Endometrial microvascular endothelial cells (primary cell): ENCODE results near the gene AMOTL1. TPM values are rescaled to one million over a fixed set of nuclear protein-coding genes. Genes with fewer than 3 reads are reported as not detected.

Experiments used
- in situ Hi-C: cut with HindIII; loops from 2 replicates; pipeline ENCODE4 v1.10.0; 2017; ENCODE audit warnings: low sequenced_read_pairs, low pct_unique_long_range_greater_than_20kb; ENCODE audit errors: inconsistent ontology term
- total RNA-seq: library from RNA; depleted of rRNA; stranded (reverse); fragments of >200 nt; gene quantifications from one replicate; pipeline ENCODE4 v1.2.3, GENCODE V29; 2015; ENCODE audit errors: inconsistent ontology term

Gene AMOTL1
- total RNA-seq, 1 donor from 2014 or later: 21.9 TPM

DNA sequence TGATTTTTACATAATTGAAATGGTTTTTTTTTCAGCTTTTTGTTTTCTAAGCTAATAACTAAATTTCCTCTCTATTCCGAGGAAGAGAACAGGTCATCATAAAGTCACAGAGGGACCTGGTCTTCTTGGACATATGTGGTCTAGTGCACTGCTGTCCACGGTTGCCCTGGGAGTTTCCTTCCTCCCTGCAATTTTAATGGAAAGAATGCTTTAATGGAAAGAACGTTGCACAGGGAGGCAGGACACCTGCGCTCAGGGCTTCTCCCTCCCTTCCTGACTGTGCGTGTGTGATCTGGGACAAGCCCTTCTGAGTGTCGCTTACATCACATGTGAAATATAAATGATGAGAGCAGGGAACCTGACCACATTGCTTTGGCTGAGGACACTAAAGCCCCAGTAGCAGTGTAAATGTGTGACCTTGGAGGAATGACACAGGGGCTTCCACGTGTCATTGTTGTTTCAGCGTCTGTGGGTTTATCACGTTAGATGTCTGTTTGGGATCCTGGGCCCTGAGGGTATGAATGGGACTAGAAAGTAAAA lies 93.2 kb downstream of the AMOTL1 start:
- in situ Hi-C loops: no loop called here

DNA sequence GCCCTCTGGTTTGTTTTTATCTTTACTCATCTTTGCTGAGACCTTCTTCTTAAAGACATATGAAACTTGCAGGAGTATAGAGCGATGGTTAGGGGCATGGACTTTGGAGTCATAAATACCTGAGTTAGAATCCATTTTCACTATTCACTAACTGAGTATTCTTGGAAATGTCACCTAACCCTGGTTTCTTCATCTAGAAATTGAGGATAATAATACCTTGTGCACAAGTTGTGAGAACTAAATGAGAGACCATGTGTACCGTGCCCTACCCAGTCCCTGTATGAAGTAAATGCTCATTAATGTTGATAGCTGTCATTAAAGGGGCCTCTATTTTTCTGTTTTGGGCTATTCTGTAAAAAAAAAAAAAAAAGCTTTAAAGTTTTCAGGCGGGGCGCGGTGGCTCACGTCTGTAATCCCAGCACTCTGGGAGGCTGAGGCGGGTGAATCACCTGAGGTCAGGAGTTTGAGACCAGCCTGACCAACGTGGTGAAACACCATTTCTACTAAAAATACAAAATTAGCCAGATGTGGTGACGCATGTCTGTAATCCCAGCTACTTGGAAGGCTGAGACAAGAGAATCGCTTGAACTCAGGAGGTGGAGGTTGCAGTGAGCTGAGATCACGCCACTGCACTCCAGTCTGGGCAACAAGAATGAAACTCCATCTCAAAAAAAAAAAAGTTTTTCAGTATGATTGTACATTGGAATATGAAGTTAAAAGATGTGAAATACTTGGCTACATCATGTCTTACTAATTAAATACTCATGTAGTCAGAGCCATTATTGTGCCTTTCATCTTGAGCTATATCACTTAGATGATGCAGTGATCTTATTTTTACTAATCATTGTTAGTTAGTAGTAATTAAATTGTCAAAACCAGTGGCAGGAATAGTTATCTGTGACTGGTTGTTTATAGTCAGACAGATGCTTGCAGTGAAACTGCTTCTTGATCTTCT lies 95.0 kb downstream of the AMOTL1 start:
- in situ Hi-C loops: no loop called here

DNA sequence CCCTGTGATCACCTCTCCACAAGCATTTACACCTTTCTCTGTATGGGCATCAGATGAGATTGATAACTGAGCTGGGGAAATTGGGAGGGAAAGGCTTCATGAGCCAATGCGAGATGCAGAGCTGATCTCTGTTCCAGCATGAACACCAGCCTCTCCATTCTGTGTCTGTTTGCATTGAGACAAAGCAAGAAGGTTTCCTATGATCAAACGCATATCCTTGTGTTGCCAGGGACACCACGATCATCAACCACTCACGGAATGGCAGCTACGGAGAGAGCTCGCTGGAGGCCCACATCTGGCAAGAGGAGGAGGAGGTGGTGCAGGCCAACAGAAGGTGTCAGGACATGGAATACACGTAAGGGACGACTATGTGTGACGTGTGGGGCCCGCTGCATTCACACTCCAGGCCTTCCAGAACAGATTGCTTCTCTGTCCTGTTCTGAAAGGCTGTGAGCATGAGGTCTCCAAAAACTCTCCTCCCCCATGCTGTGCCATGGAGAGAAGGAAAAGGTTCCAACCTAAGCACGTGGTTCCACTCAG lies 96.4 kb downstream of the AMOTL1 start:
- in situ Hi-C loops: no loop called here

DNA sequence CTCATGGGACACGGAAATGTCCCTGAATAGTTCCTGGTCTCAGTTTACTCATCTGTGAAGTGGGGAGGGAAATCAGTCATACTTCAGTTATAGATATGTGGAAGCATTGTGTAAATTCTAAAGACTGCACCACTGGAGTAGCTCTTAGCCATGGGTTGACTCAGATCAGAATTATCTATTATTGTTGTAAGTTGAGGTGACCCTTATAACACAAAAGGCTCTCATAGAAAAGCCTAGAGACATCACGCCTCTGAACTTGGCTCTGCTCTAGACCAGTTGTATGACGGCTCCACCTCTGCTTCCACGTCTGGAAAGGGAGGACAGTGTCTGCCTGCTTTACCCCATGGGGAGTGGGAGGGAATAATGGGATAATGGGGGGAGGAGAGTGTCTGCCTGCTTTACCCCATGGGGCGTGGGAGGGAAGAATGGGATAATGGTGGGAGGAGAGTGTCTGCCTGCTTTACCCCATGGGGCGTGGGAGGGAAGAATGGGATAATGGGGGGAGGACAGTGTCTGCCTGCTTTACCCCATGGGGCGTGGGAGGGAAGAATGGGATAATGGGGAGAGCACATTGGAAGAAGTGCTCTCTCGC lies 98.2 kb downstream of the AMOTL1 start:
- in situ Hi-C loops: no loop called here

DNA sequence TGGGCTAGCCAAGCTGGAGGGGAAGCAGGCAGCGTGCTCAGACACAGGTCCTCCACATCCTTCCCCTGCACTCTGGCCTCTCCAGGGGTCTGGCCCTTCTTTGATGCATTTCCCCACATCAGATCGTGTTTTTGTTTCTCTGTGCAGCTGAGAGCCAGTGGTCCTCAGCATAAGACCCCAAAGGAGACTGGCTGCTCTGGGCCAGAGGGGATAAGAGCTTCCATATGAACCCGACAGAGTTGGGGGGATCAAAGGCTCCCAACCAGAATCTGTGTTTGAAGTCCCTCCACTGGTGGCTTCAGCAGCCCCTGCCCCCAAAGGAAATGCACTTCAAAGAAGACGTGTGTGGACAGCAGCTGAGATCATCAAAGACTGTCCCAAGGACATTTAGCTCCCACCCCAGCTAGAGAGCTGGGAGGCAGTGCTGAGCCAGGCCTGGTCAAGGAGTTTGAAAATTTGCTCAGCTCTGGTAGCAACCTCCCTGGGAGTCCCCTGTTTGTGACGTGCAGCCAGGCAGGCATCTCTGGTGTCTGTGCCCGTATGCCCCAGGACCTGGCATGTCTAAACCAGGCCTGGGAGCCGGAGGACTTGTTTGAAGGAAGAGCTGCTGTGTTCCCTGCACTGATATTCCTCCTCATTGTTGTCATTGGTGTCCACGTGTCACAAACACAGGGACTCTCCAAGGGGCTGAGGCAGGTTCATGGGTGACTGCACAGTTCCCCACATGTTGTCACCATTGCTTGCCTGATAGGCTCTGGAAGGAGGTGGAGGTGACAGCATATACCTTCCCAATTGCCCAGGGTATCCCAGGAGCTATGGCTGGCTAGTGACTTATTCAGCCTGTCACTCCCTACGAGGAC lies 99.0 kb downstream of the AMOTL1 start:
- in situ Hi-C loops: no loop called here

DNA sequence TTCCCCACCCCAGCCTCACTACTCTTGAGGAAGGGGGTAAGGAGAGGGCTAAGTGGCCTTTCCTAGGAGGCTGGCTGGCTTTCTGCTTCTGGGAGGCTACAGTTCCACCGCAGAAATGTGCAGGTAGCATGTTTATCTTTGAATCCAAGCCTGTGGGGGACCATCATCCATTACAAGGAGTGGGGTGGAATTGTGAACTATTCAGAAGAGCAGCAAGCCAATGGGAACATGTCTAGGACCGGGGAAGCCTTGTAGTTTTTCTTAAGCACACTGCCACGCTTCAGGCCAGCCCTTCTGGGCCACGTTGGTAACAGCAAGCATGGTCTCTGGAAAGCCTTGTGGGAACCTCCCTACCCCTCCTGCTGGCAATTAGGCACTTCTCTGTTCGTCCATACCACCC lies 100.3 kb downstream of the AMOTL1 start:
- in situ Hi-C loops: no loop called here

DNA sequence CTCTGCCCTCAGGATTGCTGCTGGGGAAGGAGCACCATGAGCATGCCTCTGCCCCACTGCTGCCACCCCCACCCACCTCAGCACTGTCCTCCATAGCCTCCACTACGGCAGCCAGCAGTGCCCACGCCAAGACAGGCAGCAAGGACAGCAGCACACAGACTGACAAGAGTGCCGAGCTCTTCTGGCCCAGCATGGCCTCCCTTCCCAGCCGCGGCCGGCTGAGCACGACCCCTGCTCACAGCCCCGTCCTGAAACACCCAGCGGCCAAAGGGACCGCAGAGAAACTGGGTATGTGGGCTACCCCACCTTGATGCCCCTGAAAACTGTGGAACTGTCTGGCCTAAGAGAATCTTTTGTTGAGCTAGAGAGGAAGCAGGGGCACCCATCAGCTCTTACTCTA lies 101.0 kb downstream of the AMOTL1 start:
- in situ Hi-C loops: no loop called here

DNA sequence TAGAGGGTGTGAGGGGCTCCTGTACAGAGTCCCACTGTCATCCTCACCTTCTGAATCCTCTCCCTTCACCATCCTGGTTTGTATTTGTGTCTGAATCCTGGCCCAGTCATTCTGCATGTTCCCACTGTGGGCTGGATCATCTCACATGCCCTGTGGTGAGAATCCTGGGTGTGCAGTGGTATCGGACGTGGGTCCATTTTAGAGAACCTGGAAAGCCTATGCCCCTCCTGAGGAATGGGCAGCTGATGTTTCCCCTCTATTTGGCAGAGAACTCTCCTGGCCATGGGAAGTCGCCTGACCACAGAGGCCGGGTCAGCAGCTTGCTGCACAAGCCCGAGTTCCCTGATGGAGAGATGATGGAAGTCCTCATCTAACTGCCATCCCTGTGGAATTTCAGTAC lies 102.3 kb downstream of the AMOTL1 start:
- in situ Hi-C loops: no loop called here

DNA sequence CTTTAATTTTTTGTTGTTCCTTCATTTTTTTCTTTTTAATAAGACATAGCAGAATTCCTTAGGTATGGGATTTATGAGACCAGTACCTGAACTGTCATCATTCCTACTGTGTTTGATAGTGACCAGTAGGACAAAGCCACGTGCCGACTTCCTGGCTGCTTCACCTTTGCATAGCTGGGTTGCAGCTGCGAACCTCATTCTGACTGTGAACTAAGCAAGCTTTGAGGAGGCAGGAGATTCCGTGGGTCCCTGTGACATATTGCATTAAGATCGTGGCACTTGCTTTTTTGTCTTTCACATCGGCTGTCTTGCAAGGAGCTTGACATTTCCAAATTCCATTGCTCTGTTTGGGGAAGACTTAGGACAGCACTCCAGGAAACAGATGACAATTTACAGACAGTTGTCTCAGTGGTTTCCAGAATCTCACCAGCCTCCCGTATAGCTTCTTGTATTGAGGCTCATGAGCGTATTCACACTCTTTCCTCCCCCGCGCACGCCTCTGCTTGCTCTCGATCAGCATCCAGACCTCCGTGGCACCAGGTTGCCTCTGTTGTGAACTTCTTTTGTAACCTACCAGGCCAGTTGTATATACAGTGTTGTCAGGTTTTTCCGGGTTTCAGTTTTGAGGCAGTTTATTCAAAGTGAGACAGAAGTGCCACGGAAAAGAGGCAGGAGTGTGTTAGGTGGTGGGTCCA lies 103.5 kb downstream of the AMOTL1 start:
- in situ Hi-C loops: no loop called here

DNA sequence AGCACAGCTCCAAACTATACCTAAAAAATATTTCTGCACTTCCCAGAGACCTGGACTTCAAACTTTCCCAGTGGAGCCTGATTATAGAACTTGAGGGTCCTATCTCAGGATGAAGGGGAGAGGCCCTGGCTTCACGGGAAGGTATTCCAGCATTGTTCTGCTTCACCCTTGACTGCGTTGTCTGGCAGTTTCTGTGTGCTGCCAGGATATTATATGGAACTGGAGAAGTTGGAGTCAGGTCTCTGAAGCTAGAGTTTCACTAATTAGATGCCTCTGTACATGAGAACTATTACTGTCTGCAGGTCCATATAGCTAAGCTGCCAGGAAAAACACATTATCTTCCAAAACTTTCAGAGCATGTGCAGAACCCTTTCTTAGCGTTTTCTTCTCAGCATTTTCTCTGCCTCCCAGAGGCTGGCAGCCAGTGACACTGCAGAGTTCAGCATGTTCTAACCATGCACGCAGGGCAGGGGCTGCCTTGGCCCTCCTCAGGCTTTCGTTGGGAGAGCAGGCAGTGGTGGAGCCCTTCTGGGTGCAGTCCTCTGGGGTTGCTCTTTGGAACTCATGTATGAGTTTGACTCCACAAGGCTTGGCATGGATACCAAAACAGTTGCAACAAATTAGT lies 105.9 kb downstream of the AMOTL1 start:
- in situ Hi-C loops: no loop called here

DNA sequence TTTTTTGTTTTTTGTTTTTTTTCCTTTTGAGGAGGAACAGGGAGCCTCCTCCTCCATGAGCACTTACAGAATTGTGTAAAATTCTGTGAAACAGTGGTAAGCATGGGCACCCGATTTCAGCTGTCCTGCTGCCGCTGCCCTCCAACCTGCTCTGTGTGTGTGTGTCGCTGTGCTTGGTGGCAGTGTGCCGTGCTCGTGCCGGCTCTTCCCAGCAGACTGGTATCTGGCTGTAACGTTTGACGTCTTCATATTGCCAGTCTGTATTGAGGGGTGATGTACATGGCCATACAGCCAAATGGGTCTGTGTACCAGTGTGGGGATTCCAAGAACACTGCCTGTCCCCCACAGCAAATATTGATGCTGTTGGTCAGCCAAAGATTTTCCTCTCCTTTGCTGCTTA lies 108.1 kb downstream of the AMOTL1 start:
- in situ Hi-C loops: no loop called here

DNA sequence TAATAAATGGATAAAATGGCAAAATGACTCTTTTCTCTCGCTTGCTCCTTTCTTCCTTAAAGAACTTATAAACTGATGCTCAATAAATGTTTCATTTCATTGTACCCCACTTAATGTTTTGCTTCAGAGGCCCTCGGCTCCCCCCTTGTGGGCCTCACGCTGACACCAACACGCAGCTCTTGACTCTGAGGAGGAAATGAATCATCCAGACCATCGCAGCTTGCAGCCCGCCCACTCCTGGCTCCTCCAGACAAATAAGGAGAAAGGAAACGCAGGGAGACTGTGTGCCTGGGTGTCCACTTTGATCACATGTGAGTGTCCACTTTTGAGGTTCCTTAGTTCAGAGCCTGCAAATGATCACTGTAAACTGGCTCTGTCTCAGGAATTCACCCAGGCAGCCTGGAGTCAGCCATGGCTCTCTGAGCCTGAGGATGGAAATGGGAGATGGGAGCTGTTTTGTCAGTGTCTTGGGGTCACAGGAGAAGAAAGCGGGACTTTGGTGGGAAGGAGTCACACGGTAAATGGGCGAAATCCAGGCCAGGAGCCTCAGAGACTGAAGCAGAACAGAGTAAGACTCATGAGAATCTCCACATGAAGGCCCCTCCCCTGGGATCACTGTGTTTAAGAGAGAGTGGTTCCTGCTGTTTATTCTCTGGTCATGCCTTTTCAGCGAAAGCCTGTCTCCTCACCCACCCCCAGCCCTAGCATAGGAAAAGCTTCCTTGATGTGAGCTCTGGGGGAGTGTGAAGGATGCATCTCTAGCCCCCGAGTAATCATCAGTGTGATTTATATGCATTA lies 108.7 kb downstream of the AMOTL1 start:
- in situ Hi-C loops: no loop called here

DNA sequence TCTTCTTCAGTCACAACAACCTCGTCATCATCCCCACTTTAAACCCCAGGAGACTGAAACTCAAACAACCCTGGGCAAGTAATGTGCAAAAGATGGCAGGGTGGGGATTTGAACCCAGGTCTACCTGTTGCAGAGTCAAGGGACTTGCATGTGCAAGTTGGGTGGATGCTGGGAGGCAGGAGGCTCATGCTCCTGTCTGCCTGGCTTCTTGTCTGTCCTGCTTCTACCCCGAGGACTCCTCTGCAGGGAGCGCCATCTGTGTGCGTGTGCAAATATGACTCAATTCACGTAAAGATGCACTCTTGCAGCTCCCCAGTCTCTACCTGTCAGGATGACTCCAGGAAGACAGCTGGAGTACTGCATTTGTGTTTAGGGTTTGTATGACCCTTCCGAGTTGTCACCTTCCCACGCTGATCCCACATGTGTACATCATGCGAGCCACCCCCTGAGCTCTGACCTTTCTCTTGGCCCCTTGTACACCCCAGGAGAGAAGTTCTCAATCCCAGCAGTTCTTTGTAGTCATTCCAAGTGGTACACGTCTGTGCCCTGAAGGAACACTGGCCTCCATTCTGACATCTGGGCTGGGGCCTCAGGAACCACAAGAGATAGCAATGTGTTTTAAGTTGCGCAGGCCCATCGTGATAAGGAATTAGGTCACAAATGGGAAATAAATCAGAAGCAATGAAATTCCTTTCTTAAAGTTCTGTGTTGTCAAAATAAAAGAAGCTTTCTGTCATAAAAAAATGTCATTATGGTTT lies 109.5 kb downstream of the AMOTL1 start:
- in situ Hi-C loops: no loop called here

DNA sequence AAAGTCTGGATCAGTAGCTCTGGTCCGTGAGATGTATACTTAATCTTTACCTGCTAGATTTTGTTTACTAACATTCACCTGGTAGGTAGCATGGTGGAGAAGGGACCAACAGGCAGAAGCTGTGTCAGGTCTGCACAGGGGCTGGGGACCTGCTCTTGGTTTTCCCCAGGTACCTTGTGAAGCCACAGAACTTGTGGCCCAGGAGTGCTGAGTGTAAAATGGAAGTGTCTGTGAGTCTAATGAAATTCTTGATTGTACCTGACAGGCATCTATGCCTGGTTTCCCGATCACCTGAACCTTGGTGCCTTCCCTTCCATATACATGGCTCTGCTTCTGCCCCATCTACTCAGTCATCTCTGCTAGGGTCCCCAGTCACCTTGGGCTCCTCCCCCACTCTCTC lies 110.8 kb downstream of the AMOTL1 start:
- in situ Hi-C loops: no loop called here

DNA sequence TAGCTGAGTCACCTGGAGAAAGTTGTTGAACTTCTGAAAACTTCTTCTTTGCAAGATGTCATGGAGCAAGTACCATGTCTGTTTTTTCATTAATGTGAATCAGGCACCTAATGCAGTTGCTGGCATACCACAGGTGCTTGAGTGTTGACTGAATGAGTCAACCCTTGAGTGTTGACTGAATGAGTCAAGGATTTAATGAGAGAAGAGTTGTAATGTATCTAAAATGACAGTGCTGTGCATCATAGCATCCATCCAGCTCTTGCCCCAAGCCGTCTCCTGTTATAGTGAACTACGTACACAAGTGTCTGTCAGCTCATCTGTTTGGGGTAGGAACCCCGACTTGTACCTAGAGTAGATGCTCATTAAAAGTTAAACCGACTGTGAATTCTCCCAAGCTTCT lies 112.1 kb downstream of the AMOTL1 start:
- in situ Hi-C loops: no loop called here

DNA sequence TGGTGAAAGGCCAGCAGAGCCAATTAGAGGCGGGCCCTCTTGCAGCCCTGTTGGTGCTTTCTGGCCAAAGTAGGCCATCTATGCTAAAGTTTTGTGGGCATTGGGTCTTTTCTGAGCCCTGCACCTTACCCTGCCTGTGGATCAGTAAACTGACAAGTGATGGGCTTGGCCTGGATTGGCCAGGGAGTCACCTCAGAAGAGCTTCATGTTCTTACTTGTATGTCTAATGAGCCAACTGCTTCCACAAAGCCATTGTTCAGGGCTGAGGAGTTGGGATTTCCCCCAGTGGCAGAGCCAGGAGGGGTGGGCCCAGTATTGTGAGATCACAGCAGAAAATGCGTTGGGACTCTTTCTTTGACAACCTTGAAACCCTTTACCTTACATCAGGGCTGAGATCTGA lies 114.8 kb downstream of the AMOTL1 start:
- in situ Hi-C loops: no loop called here

DNA sequence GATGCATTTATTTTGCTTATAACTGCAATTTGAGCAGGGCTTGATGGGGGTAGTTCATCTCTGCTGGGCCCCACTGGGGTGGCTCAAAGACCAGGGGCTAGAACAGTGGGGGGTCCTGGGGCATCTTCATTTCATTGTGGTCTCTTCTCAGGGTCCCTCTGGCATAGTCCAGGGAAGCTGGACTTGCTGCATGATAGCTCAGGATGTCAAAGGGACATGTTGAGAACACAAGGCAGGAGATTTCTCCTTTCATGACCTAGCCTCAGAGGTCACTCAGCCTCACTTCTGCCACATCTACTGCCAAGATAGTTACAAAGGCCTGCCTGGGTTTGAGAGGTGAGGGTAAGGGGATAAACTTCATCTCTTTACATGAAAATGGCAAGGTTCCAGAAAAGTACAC lies 115.7 kb downstream of the AMOTL1 start:
- in situ Hi-C loops: no loop called here
